Middle frontal gyrus (tissue), 1 donor: ENCODE measurements around the gene GDF9.

ENCODE experiments used
- DNase-seq: peaks from one replicate; pipeline ENCODE4 v3.0.0-alpha.2; 2015; ENCODE audit warnings: low spot score; ENCODE audit errors: extremely low spot score

The GDF9 gene

GRCh38 chr5:132866342-132867045, at the start of gene GDF9, which contains the start of gene UQCRQ:
TSS of gene GDF9 (minus strand) at chr5:132866469. CDS start at chr5:132864533, 1,936 bp downstream.
TSS of gene UQCRQ (plus strand) at chr5:132866642. CDS start at chr5:132866882, 240 bp downstream.
- DNase-seq = peak; percentile 97

- DNase-seq = no peak
These were observed 49.4 kb upstream of the GDF9 start for GRCh38 chr5:132915681-132916080.

GRCh38 chr5:132909702-132910101, 43.4 kb upstream of the GDF9 start:
- DNase-seq = no peak

- DNase-seq = no peak
These were observed 40.9 kb upstream of the GDF9 start for GRCh38 chr5:132907161-132907560.

DNA sequence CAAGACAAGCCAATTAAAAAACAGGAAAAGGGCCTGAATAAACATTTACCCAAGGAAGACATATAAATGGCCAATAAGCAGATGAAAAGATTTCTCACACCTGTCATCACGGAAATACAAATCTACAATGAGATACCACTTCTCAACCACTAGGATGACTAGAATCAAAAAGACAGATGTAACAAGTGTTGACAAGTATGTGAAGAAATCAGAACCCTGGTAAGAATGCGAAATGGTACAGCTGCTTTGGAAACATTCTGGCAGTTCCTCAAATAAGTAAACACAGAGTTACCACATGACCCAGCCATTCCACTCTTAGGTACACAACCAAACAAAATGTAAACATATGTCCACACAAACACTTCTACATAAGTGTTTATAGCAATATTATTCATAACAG, 39.7 kb upstream of the GDF9 start:
- no peak for DNase-seq

DNA sequence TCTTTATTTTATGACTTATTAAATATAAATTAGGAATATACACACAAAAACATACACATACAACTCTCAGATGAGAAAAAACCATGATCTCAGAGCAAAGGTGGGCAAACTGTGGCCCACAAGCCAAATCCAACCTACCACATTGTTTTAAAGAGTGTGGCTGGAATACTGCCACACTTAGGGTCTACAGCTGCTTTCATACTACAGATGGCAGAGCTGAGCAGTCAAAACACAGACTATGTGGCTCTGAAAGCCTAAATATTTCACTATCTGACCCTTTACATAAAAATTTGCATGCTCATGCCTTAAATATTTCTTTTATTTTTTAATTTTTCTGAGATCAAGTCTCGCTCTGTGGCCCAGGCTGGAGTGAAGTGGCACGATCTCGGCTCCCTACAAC, 35.5 kb upstream of the GDF9 start:
- DNase-seq = no peak

GRCh38 chr5:132901036-132901435, 34.8 kb upstream of the GDF9 start:
- no peak for DNase-seq

- no peak for DNase-seq
These were observed 31.8 kb upstream of the GDF9 start for GRCh38 chr5:132898094-132898493.

DNA sequence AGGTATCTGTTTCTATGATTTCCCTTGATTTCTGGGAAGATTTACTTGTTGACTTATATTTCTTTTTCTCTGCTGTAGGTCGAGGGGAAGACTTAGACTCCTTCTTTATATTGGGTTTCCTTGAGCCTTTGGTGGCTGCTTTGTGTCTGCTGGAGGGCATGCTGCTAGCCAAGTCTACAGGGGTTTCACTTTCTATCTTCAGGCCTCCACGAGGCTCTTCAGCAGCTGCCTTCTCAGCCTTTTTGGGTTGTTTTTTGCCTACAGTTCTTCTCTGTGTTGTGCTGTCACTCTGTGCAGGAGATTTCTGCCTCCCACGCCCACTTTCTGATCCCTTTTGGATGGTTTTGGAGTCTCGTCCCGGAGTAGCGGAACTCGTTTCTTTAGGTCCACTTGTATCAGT, 30.4 kb upstream of the GDF9 start:
- no peak for DNase-seq

DNA sequence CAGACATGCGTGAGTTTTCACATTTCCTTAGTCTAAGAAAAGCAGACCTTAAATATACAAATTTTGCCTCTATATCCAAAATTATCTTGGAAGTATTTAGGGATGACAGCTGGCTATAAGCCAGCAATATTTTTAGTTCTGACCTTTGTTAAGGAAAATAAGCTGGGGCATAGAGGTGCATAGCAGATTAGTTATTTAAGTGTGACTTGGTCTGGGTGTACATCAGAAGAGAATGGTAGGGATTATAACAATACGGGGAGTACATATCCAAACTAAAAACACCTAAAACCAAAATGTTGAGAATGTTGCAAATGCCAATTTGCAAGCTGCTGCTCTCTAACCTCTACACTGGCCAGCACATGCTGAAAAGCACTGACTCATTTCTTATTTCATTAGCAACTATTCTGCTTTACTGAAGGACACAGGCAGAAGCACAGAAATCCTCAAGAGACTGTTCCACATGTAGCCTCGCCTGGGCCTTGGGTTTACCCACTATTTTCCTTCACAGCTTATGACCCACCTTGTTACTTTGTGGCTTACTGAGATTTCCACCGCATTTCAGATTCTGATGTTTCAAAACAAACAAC, 29.5 kb upstream of the GDF9 start:
- no peak for DNase-seq

- DNase-seq = no peak
These were observed 24.5 kb upstream of the GDF9 start for GRCh38 chr5:132890817-132891216.

DNA sequence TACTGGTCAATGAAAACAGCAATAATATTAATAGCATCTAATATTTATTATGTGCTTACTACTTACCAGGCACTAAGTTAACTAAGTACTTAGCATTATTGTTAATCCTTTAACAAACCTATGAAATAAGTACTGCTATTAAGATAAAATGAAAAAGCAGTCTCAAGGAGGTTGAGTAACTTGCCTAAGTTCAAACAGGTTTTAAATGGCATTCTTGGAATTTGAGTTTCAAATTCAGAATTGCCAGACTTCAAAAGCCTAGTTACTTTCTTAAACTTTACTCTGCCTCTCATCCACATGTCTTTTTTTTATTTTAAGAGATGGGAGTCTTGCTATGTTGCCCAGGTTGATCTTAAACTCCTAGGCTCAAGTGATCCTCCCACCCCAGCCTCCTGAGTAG, 23.2 kb upstream of the GDF9 start:
- no peak for DNase-seq

- DNase-seq = no peak
These were observed 21.0 kb upstream of the GDF9 start for GRCh38 chr5:132887283-132887682.

GRCh38 chr5:132886064-132886823, 20.0 kb upstream of the GDF9 start:
- no peak for DNase-seq

GRCh38 chr5:132884548-132884947, 18.3 kb upstream of the GDF9 start:
- DNase-seq = no peak

DNA sequence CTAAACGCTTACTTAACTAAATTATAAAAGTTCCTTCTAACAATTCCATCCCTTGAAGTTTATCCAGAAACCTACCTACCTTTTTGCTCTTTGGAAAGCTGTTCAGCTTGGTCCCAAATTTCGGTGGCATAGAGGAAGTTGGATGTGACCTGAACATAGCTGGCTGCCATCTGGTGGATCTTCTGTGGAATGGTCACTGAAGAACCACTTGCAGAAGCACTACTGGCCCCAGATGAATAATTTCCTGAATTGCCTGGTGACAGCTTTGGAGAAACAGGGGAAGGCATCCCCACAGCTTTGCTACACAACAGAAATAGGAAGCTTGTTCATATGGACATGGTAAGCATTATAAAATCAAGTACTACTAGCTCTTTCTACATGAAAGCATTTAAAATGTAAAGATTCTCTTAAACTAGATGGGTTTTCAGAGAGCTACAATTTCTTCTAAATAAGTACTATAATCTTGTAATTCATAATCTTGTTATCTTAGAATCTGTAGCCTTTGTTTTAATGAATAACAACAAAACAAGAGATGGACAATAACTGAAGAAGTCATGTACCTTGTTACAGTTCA, 17.1 kb upstream of the GDF9 start:
- DNase-seq = peak; percentile 64

DNA sequence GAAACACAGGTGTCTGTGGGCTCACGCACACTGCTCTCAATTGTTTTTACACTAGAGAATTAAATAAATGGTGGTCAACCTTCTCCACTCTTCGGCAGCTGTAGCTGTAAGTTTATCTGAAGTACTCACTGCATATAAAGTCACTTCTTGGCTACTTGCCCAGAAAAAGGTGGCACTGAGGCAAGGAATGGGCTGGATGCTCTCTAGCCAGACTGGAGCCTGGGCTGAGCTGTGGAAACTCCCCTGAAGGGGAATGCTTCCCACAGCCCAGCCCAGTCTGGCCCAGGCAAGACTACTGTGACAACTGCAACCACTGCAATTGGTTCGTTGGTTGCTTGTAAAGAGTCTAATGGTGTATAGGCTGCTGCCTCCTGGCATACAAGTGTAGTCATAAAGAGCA, 11.7 kb upstream of the GDF9 start:
- no peak for DNase-seq

GRCh38 chr5:132877466-132877865, 11.2 kb upstream of the GDF9 start:
- DNase-seq = no peak

DNA sequence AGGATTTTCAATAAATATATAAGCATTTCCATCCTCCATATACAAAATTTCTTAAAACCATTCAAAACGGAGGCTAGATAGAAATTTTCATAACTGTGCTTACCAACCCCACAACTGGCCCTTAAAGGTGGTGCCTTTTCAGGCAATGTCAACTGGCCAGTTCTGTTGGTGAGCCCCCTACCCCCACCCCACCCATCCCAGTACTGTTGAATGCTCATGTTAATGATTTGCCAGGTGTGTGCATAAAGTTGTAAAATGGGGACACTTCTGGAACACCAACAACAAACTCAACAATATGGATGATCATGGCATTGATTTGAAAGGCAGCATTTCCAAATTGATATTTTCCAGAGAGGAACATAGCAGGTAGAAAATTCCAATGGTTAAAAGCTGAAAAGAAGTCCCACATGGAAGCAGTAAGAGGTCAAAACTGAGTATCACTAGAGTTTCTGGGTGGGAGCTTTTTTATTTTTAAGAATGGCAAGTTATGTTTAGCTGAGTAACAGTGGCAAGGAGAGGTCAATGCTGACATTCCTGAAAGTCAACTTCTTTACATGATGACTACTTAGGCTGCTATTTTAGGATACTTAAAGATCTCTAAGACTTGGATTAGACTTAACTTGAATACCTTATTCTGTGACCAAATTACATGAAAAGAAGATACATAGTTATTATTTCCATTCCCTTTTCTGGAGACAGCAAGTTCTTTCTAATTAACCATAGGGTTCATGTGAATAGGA, 9.9 kb upstream of the GDF9 start:
- no peak for DNase-seq

DNA sequence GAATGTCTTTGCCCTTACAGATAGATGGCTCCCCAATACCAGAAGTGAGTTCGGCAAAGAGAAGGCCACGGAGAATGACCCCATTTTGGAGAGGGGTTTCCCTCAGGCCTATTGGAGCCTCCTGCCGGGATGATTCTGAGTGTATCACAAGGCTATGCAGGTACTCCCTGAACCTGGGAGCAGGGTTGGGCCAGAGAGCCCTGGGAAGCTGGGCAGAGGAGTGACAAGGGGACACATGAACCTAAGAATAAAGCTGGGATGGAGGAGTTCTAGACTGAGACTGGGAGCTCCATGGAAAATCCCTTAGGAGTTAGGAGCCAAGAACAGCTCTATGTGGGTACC, 7.6 kb upstream of the GDF9 start:
- DNase-seq = no peak

DNA sequence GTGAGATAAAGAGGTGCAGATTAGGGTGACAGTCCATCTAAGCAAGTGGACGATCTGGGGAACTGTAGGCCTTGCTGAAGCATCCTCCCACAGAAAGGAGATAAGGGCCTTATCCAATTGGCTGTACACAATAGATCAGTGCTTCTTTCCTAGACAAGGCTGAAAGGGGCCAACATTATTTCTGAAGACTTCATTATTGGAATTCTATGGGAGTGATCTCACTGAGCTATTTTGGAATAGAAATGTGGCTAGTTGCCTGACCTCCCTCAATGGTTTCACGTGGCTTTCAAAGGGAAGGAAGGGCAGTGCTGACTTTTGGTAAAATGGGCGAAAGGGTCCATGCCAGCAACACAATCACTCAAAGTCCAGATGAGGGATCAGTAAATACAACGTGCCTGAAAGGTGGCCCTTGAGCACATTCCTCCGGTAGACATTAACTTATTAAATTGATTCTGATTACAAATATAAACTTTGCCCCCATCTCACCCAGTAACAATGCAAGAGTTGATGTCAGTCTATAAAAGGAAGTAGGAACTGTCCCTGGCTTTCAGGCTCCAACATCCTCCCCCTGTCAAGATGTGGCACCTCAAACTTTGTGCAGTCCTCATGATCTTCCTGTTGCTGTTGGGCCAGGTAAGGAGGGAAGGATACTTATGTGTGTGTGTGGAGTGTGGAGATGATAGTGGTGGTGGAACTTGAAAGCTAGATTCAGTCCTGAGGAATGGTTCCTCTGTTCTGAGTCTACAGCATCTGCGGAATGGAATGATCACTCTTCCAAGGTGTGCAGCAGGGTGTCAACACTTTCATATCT, 7.1 kb upstream of the GDF9 start, which contains the start of gene LEAP2:
LEAP2 (plus strand) TSS at position 550 of the 811 bp plus-strand sequence; CDS start at position 577, 27 bp downstream.
- DNase-seq = no peak
